ENCODE results near the gene MED25.

MED25 gene

DNA sequence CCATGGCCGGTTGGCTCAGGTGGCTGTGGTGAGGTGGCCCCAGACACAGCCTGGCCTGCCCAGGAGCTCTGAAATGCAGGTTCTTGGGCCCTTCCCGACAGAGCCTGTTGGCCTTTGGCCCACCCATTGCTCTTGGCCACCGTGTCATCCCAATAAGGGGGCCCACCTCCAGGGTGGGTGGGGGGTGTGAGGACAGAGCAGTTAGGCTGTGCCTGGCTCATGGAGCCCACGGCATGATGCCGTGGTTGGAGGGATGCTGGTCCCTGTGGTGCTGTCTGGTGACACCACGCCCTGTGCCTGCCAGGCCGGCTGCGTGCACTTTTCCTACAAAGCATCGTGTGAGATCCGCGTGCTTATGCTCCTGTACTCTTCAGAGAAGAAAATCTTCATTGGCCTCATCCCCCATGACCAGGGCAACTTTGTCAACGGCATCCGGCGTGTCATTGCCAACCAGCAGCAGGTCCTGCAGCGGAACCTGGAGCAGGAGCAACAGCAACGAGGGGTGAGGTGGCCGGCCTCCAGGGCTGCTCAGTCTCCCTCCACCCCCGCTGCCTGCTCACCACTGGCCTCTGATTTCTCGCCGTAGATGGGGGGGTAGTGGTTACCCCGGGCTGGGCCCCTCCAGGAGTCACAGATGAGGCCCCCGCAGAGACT, 41.7 kb downstream of the MED25 start:
- DNase-seq, result no peak

DNA sequence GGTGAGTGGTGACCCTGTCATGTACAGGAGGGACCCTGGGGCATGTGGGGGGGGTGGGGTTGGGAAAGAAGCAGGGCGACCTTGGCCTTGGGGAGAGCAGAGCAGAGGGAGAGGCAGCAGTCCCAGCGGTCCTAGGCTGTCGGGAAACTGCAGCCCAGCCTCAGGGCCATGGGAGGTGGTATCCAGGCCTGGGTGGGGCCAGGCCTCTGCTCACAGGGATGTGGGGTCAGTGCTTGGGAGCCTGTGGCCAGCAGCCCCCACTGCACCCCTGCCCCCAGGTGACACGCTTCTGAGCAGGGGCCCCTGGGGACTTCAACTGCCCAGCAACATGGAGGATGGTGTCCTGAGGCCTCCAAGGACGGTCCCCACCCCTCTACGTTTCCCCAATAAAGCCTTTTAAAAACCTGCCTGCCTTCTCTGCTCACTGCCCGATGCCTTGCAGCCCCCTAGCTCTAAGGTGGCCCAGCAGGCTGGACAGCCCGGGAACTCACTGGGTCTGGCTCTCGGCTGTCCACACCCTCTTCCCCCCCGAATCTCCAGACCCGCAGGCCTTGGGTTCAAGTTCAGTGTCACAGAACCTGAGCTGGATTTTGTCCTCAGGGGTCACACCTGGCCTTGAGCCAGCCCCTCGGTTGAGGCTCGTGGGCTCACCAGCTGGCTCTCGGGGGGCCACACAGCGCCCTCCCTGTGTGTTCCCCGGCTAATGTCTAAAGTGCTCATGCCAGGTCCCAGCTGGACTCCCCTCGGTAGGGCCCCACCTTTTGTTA, 42.4 kb downstream of the MED25 start:
- DNase-seq, result no peak

DNA sequence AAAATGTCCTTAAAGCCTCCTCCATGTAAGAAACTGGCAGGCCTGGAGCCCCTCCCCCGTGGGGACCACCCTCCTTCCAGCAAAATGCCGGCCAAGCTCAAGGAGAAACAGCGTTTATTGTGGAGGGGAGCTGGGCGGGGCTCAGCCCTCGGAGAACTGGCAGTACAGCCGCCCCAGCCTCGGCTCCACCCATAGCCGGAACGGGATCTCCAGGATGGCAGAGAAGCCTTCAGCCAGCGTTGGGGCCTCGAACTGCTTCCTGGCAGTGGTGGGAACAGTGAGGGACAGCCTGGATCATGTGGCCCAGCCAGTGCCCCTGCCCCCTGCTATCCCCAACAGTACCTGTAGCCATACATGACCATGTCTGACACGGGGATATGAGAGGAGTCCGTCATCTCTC, 43.0 kb downstream of the MED25 start:
- DNase-seq, result no peak

DNA sequence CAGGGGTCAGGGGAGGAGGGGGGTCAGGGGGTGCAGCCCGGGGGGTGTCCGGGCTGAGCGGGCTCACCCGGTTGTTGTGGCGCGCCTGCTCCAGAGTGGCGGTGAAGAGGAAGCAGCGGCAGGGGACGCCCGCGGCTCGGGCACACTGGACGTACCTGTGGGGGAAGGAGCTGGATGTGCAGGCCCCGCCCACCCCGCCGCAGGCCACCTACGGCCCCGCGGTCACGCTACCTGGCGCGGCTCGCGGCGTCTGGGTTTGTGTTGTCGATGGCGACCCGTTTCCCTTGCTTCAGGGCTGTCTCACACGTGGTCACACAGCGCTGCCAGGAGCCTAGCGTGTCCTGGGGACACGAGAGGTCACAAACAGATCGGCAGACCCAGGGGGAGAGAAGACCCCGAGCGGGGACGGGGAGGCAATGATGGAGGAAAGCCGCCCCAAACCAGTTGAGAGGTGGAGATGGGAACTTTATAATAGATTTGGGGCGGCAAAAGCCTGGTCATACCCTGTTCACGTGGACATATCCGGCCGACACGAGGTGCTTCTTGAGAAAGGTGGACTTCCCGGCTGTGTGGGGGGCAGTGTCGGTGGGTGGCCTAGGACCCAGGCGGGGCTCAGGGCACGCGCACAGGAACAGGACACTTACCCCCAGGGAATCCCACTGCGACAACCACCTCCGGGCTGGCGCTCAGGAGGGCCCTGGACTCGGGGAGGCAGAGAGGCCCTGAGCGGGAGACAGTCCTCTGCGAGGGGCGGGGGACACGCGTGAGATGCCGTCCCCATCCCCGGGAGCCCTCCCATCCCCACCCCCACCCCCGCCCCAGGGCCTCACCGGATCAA, 43.7 kb downstream of the MED25 start:
- no peak for DNase-seq

DNA sequence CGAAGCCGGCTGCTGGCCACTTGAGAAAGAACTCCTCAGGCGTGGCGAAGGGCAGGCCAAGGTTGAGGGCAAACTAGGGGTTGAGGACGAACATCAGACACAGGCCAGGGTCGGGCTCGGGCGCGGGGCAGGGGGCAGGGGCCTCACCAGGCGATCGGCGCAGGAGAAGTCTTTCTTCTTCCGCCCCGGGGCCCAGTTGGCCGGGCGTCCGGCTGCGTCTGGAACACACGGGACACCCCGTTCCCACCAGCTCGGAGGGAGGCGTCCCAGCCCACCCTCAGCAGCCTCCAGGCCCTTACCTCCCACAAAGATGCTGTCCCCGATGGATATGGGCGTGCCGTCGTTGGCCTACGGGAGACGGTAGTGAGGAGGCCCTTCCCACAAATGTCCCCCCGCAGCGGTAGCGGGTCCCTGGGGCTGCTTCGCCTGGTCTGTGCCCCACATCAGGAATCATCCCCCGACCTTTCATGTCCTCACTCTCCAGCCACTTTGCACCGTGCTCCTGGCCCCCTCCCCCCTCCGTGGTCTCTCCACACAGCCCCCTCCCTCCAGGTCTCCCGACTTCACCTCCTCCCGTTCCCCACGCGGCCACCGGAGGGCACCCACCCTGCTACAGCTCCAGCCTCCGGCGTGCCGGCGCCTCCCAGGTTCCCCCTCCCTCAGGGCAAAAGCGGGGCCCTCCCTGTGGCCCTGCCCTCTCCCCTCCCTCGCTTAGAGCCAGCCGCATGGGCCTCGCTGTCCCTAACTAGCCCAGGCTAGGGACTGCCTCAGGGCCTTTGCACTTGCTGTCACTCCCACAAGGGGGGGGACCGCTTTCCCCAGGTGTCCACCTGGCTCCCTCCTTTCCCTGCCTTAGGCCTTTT, 44.5 kb downstream of the MED25 start:
- DNase-seq, result no peak

DNA sequence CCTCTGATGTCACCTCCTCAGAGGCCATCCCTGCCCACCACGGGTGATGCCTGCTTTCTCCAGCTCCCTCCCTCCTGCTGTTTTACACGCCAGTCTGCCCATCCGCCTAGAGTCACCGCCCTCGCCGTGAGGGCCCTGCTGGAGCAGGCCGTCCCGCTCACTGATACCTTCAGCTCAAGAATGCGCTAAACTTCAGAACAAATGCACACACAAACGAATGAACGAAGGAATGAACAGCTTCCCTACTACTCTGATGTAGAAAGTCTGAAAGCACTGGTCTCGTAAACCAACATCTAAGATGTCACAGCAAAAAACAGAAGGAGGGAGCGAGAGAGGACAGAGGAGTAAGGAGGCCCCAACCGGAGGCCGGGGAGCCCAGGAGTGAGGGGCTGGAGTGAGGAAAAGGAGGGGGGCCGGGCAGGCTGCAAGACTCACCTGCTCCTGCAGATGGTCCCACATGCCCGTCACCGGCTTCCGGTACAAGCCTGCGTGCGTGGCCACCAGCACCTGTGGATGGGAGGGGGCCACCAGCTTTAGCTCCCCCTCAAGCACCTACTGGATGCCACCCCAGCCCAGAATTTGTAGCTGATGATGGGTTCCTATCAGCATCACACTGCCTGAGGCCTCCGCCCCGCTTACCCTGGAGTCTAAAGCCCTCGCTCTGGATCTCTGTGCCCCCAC, 45.3 kb downstream of the MED25 start:
- DNase-seq, result no peak

DNA sequence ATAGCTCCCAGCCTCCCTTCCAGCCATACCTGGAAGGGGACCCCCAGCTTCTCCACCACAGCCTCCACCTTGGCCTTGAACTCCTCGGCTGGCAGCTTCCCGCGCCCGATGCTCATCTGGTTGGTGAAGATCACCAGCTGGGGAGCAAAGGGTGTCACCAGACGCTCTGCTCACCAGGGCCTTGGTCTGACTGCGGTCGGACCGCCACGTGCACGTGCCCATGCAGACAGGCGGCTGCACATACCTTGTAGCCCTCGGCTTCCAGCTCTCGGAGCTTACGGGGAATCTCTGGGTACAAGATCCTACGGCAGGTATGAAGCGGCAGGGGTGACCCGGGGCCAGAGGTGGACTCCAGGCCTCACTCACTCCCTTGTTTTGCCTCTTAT, 45.8 kb downstream of the MED25 start:
- no peak for DNase-seq

DNA sequence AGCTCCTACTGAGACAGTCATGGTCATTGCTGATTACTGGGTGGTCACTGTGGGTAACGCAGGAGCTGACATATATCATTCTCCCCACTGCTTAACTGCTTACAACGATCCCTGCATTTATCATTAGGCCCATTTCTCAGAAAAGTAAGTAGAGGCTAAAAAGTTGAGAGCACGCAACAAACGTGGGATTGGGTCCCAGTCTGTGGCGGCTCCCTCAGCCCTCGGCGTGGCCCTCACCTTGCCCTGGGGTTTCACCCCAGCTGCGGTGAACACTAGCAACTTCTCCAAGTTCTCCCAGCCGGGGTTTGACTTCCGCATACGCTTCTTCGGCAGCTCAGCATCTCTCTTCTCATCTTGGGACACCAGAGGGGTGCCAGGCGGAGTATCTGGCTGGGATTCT, 46.8 kb downstream of the MED25 start:
- no peak for DNase-seq

DNA sequence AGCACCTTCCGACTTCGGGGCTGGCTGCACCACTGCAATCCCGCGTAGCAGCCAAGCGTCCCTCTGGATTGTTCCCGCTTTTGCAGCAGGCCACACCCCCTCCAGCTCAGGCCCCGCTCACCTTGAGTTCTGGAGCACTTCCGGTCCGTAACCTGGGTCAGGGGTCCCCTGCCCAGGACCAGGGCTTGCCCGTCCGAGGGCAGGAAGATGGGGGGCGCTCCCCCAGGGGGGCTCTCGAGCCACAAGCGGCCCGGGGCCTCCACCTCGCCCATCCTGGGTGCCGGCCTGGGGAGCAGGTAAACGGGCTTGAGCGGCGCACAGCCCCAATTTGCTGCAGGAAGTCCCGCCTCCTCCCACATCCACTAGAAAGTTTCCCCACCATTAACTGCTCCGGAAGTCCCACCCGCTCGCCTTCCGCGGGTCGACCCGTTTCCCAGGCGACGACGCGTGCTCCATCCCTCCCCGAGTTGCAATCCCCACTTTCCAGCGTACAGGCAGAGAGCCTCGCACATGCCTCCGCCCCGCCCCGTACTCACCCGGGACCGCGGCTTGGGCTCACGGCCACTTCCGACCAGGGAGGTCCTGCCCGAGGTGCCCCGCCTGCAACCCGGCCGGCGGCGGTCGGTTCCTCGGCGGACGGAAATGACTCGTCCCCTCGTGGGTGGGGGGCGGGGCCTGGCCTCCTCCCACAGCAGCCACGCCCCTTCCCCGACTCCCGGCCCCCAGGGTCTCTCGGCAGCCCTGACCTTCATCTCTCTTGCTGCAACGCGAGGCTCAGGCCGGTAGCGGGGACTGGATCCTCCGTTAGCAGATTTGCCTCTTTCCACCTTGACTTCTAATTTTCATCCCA, 49.1 kb downstream of the MED25 start, which contains the start of gene PNKP:
Gene PNKP (minus strand): TSS at position 644 of the 850 bp plus-strand sequence. CDS start 372 bp downstream, at position 272.
- peak; percentile 79 for DNase-seq

DNA sequence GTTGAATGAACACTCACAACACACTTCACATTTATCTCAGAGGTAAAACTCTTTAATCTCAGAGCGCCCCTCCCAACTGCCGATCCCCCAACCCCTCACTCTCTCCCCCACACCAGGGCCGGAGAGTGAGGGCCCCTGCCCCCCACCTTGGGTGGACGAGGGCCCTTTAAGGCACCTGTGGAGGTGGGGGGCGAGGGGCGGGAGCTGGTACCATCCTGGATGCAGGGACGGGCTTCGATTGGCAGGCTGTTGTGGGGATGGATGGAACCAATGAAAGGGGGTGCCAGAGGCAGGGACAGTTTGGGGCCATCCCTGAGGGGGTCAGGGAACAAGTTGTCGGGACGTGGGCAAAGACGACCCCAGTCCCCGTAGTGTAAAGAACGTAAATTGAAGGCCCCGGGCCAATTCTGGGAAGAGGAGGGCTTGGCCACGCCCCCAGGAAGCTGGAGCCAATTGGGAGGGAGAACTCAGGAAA, 51.0 kb downstream of the MED25 start:
- no peak for DNase-seq

DNA sequence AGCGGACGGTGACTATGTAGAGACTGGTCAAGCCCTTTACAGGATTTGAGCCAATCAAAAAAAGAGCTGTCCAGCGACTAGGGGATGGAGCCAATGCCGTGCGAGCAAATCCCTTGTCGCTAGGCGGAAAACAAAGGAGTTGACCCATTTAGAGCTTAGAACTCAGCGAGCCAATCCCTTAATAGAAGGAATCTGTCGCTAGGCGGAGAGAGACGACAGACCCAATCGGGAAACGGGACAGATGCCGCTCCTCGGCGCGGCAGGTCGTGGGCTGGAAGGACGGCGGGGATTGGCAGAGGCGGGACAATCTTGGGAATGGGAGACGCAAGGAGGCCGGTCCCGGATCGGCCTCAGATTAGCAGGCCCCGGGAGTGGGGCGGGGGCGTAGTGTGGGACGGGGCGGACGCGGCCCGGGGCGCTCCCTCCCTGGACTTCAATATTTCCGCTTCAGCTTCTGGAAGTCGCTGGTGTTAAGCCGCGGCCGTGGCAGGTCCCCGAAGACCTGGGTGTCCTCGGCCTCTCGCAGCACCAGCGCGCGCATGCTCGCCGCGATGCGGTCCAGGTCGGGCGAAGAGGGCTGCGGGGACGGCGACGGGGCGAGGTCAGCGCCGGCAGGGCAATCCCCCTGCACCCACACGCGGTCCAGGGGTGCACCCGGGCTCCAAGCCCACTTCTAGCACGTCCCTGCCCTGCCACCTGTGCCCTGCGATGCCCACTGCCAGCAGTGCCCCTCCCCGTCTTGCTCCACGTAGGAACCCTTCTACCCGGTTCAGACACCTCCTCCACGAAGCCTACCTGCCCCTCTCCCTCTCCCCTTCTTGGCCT, 51.6 kb downstream of the MED25 start:
- DNase-seq, result peak; percentile 87

DNA sequence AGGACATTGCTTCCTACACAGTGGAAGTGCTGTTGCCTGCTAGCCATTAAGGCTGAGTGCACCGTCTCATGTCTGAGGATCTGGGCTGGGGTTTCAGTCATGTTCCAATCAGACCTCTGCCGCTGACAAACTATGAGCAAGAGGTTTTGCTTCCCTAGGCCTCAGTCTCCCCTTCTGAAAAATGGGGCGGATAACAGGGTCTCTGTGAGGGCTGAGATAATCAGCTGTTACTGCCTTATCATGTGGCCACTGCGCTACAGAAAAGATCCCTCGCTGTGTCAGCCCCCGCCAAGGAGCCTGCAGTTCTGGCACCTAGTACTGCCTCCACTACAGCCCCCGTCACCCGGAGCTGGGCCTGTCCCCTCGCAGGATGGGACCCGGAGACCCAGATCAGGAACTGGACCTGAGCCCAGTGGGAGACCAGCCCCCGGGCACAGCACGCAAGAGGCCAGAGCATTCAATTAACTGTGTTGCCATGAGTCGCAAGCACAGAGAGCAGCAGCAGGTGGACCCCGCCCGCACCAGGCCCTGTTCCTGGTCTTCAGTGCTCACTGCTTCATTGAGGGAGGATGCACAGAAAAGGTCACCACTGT, 52.3 kb downstream of the MED25 start:
- DNase-seq, result no peak

DNA sequence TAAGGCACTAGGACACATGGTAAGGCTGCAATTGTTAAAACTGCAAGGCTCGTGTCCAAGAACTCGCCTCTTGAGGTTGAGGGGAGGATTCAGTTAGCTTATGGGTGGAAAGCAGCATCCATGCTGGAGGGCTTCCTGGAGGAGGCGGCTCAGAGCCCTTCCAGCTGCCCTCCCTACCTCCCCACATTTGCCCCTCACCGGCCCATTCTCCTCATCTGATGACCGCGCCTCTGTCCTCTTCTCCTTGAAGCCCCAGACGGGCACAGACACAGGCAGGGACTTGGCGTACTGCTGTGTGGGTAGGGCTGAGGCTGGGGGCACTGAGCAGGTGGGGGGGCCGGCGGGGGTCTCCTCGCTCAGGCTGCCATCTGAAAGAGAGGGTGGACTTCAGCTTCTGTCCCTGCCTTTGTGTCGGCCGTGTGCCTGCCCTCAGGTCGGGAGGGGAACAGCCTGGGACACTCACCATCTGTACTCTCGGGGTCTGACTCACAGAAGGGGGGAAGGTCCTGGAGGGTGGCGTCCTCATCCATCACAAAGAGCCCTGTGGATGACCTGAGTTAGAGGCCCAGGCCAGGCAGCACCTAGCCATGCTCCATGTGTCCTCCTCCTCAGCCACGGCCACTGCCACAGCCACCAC, 53.4 kb downstream of the MED25 start:
- no peak for DNase-seq

DNA sequence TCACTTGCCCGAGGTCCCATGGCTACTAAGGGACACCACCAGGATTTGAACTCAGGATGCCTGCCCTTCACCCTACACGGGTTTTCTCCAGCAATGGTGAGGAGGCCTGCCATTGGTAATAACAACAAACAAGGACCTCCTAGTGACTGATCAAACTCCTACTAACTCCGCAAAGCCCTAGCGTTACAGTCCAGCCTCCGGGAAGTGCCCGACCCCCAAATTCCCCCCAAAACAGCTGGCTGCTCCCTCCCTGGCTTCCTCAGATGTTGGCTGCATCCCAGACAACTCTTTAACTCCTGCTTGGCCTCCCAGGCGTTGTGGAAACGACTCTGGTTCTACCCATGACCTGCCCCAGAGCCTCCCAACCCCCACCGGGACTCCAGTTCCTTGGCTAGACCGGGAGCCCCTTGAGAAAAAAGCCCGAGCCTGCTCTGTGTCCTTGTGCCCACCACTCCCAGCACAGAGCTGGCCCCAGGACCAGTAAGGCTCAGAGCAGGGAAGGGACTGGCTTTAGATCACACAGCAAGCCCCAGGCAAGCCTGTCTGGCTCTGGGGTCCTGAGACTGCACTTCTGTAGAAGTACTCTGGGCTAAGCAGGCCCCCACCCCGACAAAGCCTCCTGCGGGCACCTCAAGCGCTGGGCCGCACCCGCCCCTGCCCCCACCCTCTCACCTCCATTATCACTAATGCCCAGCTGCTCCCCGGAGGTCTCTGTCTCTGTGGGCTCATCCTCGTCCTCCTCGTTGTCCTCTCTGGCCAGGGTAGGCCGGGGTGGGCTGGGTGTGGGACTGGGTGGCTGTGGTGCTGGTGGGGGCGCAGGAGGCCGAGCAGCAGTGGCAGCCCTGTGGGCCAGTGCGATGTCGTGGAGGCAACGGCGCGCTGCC, 54.4 kb downstream of the MED25 start:
- DNase-seq, result no peak

DNA sequence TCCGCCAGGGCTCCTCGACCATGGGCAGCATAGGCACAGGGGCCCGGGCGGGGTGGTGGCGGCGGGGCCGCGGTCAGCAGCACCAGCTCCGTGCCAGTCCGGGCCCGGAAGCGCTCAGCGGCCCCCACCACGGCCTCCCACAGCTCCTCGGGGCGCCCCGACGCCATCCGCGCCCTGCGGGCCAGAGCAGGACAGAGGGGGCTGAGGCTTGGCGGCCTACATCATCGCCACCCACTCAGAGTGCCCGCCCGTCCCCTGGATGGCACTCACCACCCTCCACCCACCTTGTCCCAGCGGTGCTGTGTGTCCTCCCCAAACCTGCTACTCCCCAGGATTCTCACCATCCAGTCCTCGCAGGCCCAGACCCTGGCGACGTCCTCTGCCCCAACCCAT, 55.0 kb downstream of the MED25 start:
- no peak for DNase-seq

DNA sequence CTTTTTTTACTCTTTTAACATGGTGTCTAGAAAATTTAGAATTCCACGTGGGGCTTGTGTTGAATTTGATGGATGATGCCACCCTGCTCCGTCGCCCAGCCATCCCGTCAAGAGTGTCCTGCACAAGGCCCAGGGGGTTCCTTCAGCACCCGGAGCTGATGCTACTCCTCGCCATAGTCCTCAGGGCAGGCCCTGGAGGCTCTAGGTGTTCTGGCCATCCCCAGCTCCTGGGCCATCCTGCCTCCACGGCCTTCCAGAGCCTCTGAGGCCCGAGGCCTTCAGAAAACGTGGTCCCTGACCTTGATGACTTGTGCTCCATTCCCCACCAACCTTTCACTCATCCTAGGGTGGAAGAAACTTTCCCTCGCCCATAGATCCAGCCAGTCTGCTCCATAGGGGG, 55.7 kb downstream of the MED25 start:
- no peak for DNase-seq

DNA sequence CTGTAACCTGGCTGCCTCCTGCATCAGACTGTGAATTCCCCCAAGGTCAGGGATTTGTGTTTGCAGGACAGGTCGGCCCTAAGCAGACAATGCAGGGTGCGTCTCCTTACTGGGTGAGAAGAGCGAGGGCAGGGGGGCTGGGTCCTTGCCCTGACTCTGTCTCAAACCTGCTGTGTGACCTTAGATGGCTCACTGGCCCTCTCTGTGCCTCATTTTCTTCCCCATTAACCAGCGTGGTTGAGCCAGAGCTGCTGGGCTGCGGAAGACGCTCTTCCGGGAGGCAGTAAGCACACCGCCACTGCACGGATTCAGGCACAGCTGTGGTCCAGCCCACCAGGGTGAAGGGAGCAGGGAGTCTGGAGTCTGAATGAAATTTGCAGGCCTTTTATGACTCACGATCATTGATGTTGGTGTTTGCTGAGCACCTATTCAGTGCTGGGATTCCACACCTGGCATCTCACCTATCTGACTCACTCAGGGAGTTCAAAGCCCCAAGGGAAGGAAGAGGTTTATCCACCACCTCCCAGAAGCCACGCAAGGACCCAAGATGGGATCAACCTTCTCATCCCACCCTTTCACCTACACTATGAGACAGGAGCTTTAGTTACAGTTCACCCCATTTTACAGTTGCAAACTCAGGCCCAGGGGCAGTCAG, 56.5 kb downstream of the MED25 start:
- no peak for DNase-seq

DNA sequence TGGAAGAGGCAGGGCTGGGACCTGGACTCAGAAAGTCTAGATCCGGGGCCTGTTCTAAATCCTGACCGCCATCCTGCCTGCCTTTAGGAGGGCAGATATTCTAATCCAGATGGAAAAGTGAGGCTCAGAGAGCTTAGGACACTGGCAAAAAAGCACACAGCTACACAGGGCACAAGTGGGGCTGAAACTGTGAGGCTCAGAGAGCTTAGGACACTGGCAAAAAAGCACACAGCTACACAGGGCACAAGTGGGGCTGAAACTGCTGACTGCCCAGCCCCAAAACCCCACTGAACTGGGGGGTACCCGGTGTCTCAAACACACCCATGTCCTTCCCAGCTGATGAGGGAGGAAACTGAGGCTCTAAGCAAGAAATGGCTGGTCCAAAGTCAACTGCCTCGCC, 57.1 kb downstream of the MED25 start:
- no peak for DNase-seq

Data from activated CD4-positive, alpha-beta T cell treated with anti-CD3 and anti-CD28 coated beads, Interleukin-2, amount 50 U/mL, for 1 hour (primary cell).